HepG2 (cell line): Measurements from ENCODE around the gene DHX58. TPM values are rescaled to one million over a fixed set of nuclear protein-coding genes. Genes with fewer than 3 reads are reported as not detected.

Experiments used
- ATAC-seq: fragments of 200-7000 bp; cut with Tn5 transposase; 3 replicates; pipeline ENCODE4 v1.9.1; 2020; ENCODE audit warnings: mild to moderate bottlenecking, moderate library complexity
- BruUV-seq: library from RNA; stranded (reverse); fragments of 400-500 nt; replicated peaks from 2 replicates; lab custom pipeline; 2021; lab: Mats Ljungman, UMichigan
- CTCF ChIA-PET: fragments of 300-600 bp; formaldehyde crosslinking; extraction: SDS; loops from one replicate; lab custom pipeline; 2021; ENCODE audit warnings: low total read pairs, inconsistent platforms, low intra/inter-chr PET ratio; lab: Yijun Ruan, JAX
- POLR2A ChIA-PET: fragments of 350-600 bp; sonication (Branson Sonifier 250); formaldehyde crosslinking; loops from one replicate; lab custom pipeline; 2020; ENCODE audit warnings: antibody characterized with exemption, inconsistent platforms; lab: Yijun Ruan, JAX
- DNase-seq: peaks from one replicate; pipeline ENCODE4 v3.0.0-alpha.2; 2015; ENCODE audit warnings: low spot score
- FAIRE-seq: peaks from 3 replicates; lab custom pipeline; 2011; peaks lifted over from hg19 to GRCh38; lab: Jason Lieb, UNC
- H2AFZ ChIP-seq: one replicate; pipeline ENCODE4 v1.6.1; 2011; ENCODE audit warnings: low read length, inconsistent platforms
- H3K27ac ChIP-seq: fragments of 300-600 bp; 3 replicates; pipeline ENCODE4 v1.8.0; 2011; ENCODE audit warnings: mixed run types, mild to moderate bottlenecking, mixed read lengths, low read length, inconsistent platforms; ENCODE audit not compliant: insufficient read depth; ENCODE audit errors: extremely low read length
- H3K27me3 ChIP-seq, 2 experiments: fragments of 200-600 bp in 1 of 2; 2 replicates in 1 of 2; 3 replicates in 1 of 2; pipeline versions ENCODE4 v1.6.0 to v1.8.0; 2011; ENCODE audit warnings: low read length in 2 of 2, mild to moderate bottlenecking in 2 of 2, moderate library complexity in 2 of 2, inconsistent platforms in 1 of 2; ENCODE audit not compliant: insufficient read depth in 2 of 2, control insufficient read depth in 1 of 2
- H3K36me3 ChIP-seq, 2 experiments: fragments of 200-600 bp in 1 of 2; replicated peaks in 1 of 2; 2 replicates in 1 of 2; 3 replicates in 1 of 2; pipeline versions ENCODE4 v1.5.1 to v1.8.0; 2011; ENCODE audit warnings: low read length in 2 of 2, inconsistent platforms in 1 of 2; ENCODE audit not compliant: insufficient read depth in 2 of 2, control insufficient read depth in 1 of 2
- H3K4me1 ChIP-seq: 2 replicates; pipeline ENCODE4 v1.5.1; 2012; ENCODE audit warnings: low read length, inconsistent platforms; ENCODE audit not compliant: insufficient read depth
- H3K4me2 ChIP-seq: 2 replicates; pipeline ENCODE4 v1.6.0; 2011; ENCODE audit warnings: low read depth, low read length, inconsistent platforms
- H3K4me3 ChIP-seq, 3 experiments: fragments of 200-600 bp in 1 of 3; sonication (generic), shearing (Covaris generic) in 1 of 3; replicated peaks in 1 of 3; 2 replicates each; pipeline ENCODE4 v1.5.1; 2011 to 2016; ENCODE audit warnings: low read length in 3 of 3, inconsistent platforms in 2 of 3, low read depth in 2 of 3, mild to moderate bottlenecking in 2 of 3, control low read depth in 1 of 3, mixed read lengths in 1 of 3; ENCODE audit not compliant: insufficient read depth in 1 of 3
- H3K79me2 ChIP-seq: one replicate; pipeline ENCODE4 v1.6.1; 2011; ENCODE audit warnings: low read length, inconsistent platforms; ENCODE audit not compliant: insufficient read depth
- H3K9ac ChIP-seq: 2 replicates; pipeline ENCODE4 v1.6.0; 2011; ENCODE audit warnings: mild to moderate bottlenecking, low read depth, low read length, inconsistent platforms; ENCODE audit not compliant: insufficient read depth
- H3K9me3 ChIP-seq: 2 replicates; pipeline ENCODE4 v1.5.1; 2012; ENCODE audit warnings: mild to moderate bottlenecking, low read length
- H4K20me1 ChIP-seq: 2 replicates; pipeline ENCODE4 v1.6.0; 2011; ENCODE audit warnings: inconsistent platforms, mild to moderate bottlenecking, low read length, moderate library complexity; ENCODE audit not compliant: insufficient read depth
- BHLHE40 ChIP-seq: IDR thresholded peaks from 2 replicates; pipeline ENCODE4 v1.6.1; 2011; ENCODE audit warnings: low read length, improper control_type of control experiment
- MAZ ChIP-seq, 2 experiments: sonication (generic) in 1 of 2; formaldehyde crosslinking in 1 of 2; IDR thresholded peaks; 2 replicates each; pipeline versions ENCODE4 v1.5.0 to v1.6.1; 2012 to 2020; ENCODE audit warnings: low read depth in 2 of 2, mild to moderate bottlenecking in 2 of 2, borderline replicate concordance in 1 of 2, improper control_type of control experiment in 1 of 2, low read length in 1 of 2, missing genetic modification reagents in 1 of 2, moderate library complexity in 1 of 2
- MBD4 ChIP-seq: IDR thresholded peaks from 2 replicates; pipeline ENCODE4 v1.6.1; 2012; ENCODE audit warnings: low read length, inconsistent platforms, borderline replicate concordance
- ZNF589 ChIP-seq: sonication (generic); formaldehyde crosslinking; conservative IDR thresholded peaks from 2 replicates; pipeline ENCODE4 v1.8.0; 2022; ENCODE audit warnings: mild to moderate bottlenecking, moderate library complexity, missing genetic modification reagents
- ZNF703 ChIP-seq: sonication (generic); formaldehyde crosslinking; IDR thresholded peaks from 2 replicates; pipeline ENCODE4 v1.5.1; 2020; ENCODE audit warnings: missing genetic modification reagents, mild to moderate bottlenecking, moderate library complexity, borderline replicate concordance
- ZNF713 ChIP-seq: sonication (generic); formaldehyde crosslinking; IDR thresholded peaks from 2 replicates; pipeline ENCODE4 v1.4.0; 2020; ENCODE audit warnings: mild to moderate bottlenecking, missing genetic modification reagents
- ZNF839 ChIP-seq: sonication (generic); formaldehyde crosslinking; IDR thresholded peaks from 2 replicates; pipeline ENCODE4 v1.4.0; 2020; ENCODE audit warnings: missing genetic modification reagents, mild to moderate bottlenecking, borderline replicate concordance
- WGBS: methylation state at CpG from one replicate; pipeline ENCODE4 v1.1.6; 2017; ENCODE audit warnings: low lambda C conversion rate; 5-methylcytosine and 5-hydroxymethylcytosine counted together
- in situ Hi-C: cut with HindIII; loops from 2 replicates; pipeline ENCODE4 v1.10.0; 2017; ENCODE audit warnings: low pct_unique_long_range_greater_than_20kb; ENCODE audit not compliant: extremely low pct_ligation_motif_present
- intact Hi-C: fragments of 100-400 bp; cut with micrococcal nuclease; formaldehyde crosslinking; loops from one replicate; pipeline ENCODE4 v1.10.0; 2022; ENCODE audit not compliant: unreplicated experiment
- polyA plus RNA-seq, 8 experiments: library from polyadenylated mRNA; depleted of rRNA in 3 of 8; stranded (reverse) in 7 of 8; unstranded in 1 of 8; fragments of >200 nt; fragmentation: Illumina TruSeq in 4 of 8; extraction: Trizol in 4 of 8; gene quantifications; 2 replicates each; pipeline versions ENCODE4 v1.2.1 to v1.2.3, GENCODE V29; 2011 to 2016; ENCODE audit warnings: low read depth in 4 of 8, missing spikeins in 1 of 8, mixed read lengths in 1 of 8; ENCODE audit not compliant: insufficient read depth in 1 of 8
- total RNA-seq, 5 experiments: library from RNA; depleted of rRNA; stranded (reverse); fragments of >200 nt; fragmentation: Illumina TruSeq; extraction: Trizol; gene quantifications; 2 replicates each; pipeline ENCODE4 v1.2.3, GENCODE V29; 2016; ENCODE audit warnings: low read depth in 1 of 5
- TF ChIP-seq, protein P1 (sequence below): sonication (generic); formaldehyde crosslinking; IDR thresholded peaks from 2 replicates; pipeline ENCODE4 v1.5.1; 2020; ENCODE audit warnings: mild to moderate bottlenecking, missing genetic modification reagents, moderate library complexity
- TF ChIP-seq, protein P2 (sequence below): sonication (generic); formaldehyde crosslinking; IDR thresholded peaks from 2 replicates; pipeline ENCODE4 v1.4.0; 2020; ENCODE audit warnings: missing genetic modification reagents

DHX58 gene
- total and polyA plus RNA-seq, 2 of the 13 experiments (the other 11 are each of a cell fraction or from before 2014, with no cell fraction given) = 6.7 to 7.8 TPM

- intact Hi-C loops = no loop called here
- DNase-seq (no peak), FAIRE-seq (no peak), ATAC-seq (no peak)
- H3K9me3 ChIP-seq = no peaks in the 10 kb centered on the region
- CTCF ChIA-PET = interaction anchor here (1.4 to 7.0 kb wide), 2 partner anchors 14 to 36 kb away, joined by 5 to 125 read pairs; no protein-coding TSS in a partner anchor
- no peak overlapping the region for H3K4me3 ChIP-seq
- H4K20me1 ChIP-seq = no peaks in the 10 kb centered on the region
- no peak for TF ChIP-seq ZNF703
- no peak for TF ChIP-seq ZNF839 (CRISPR knock-in tag)
- TF ChIP-seq, protein P1, sequence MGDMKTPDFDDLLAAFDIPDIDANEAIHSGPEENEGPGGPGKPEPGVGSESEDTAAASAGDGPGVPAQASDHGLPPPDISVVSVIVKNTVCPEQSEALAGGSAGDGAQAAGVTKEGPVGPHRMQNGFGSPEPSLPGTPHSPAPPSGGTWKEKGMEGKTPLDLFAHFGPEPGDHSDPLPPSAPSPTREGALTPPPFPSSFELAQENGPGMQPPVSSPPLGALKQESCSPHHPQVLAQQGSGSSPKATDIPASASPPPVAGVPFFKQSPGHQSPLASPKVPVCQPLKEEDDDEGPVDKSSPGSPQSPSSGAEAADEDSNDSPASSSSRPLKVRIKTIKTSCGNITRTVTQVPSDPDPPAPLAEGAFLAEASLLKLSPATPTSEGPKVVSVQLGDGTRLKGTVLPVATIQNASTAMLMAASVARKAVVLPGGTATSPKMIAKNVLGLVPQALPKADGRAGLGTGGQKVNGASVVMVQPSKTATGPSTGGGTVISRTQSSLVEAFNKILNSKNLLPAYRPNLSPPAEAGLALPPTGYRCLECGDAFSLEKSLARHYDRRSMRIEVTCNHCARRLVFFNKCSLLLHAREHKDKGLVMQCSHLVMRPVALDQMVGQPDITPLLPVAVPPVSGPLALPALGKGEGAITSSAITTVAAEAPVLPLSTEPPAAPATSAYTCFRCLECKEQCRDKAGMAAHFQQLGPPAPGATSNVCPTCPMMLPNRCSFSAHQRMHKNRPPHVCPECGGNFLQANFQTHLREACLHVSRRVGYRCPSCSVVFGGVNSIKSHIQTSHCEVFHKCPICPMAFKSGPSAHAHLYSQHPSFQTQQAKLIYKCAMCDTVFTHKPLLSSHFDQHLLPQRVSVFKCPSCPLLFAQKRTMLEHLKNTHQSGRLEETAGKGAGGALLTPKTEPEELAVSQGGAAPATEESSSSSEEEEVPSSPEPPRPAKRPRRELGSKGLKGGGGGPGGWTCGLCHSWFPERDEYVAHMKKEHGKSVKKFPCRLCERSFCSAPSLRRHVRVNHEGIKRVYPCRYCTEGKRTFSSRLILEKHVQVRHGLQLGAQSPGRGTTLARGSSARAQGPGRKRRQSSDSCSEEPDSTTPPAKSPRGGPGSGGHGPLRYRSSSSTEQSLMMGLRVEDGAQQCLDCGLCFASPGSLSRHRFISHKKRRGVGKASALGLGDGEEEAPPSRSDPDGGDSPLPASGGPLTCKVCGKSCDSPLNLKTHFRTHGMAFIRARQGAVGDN (CRISPR knock-in tag) = 0 out of 2 replicates have a peak, but pooled peaks have one; percentile 18
- 0 out of 2 replicates have a peak, but pooled peaks have one; percentile 18 for TF ChIP-seq BHLHE40
- no peak for TF ChIP-seq ZNF589 (CRISPR knock-in tag)
- no peak for TF ChIP-seq ZNF713 (CRISPR knock-in tag)
- no peak for TF ChIP-seq MAZ (IDR thresholded peaks at IDR 0.05; ENCODE audit: borderline replicate concordance, low read depth, low read length)
- no peak for TF ChIP-seq MAZ (CRISPR knock-in tag; IDR thresholded peaks at IDR 0.05; ENCODE audit: low read depth)
- TF ChIP-seq, protein P2, sequence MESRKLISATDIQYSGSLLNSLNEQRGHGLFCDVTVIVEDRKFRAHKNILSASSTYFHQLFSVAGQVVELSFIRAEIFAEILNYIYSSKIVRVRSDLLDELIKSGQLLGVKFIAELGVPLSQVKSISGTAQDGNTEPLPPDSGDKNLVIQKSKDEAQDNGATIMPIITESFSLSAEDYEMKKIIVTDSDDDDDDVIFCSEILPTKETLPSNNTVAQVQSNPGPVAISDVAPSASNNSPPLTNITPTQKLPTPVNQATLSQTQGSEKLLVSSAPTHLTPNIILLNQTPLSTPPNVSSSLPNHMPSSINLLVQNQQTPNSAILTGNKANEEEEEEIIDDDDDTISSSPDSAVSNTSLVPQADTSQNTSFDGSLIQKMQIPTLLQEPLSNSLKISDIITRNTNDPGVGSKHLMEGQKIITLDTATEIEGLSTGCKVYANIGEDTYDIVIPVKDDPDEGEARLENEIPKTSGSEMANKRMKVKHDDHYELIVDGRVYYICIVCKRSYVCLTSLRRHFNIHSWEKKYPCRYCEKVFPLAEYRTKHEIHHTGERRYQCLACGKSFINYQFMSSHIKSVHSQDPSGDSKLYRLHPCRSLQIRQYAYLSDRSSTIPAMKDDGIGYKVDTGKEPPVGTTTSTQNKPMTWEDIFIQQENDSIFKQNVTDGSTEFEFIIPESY (CRISPR knock-in tag) = peak; percentile 61; the same call in 1 of the 2 replicates
- TF ChIP-seq MBD4 = no peak
- TF ChIP-seq, all 625 proteins: peak for 3
- Histone ChIP-seq H3K79me2 (no peaks in the 10 kb centered on the region), H2AFZ (no peak overlapping the region), H3K4me2 (no peak overlapping the region), H3K27me3 (peaks cover 4 to 21% of the 10 kb centered on the region in 2 experiments; a peak in 3 of 5 replicates), H3K9ac (no peak overlapping the region), H3K27ac (no peak overlapping the region), H3K4me1 (peaks cover 28% of the 10 kb centered on the region), H3K36me3 (no peaks in the 10 kb centered on the region)
- in situ Hi-C loops = loop anchor here (5.0 kb wide), 1 partner anchor 36 kb away; no protein-coding TSS in a partner anchor
- no TSS peak for BruUV-seq
- POLR2A ChIA-PET = interaction anchor here (1.1 kb wide), 1 partner anchor 136 kb away, joined by 3 read pairs; no protein-coding TSS in a partner anchor
- 51% methylated on average over 7 of the region's 11 CpGs for WGBS
Measured at GRCh38 chr17:42103221-42103954, 9.1 kb downstream of the DHX58 start.
